GM13977 (cell line): ENCODE measurements around the gene PLPP6.

Experiments used
- DNase-seq: peaks from one replicate; pipeline ENCODE4 v3.0.0; 2012; ENCODE audit warnings: low spot score
- in situ Hi-C: fragments of 300-500 bp; cut with MboI; formaldehyde crosslinking; loops from one replicate; pipeline ENCODE4 v1.12.0; 2022; ENCODE audit warnings: low sequenced_read_pairs, low pct_unique_long_range_greater_than_20kb, mixed read lengths, inconsistent platforms; ENCODE audit not compliant: unreplicated experiment
- TF ChIP-seq, protein P1 (sequence below): IDR thresholded peaks from 2 replicates; pipeline ENCODE4 v1.5.1; 2012; ENCODE audit warnings: mild to moderate bottlenecking, control low read depth; ENCODE audit not compliant: insufficient read depth; ENCODE audit errors: extremely low read depth, missing control alignments

The PLPP6 gene

DNA sequence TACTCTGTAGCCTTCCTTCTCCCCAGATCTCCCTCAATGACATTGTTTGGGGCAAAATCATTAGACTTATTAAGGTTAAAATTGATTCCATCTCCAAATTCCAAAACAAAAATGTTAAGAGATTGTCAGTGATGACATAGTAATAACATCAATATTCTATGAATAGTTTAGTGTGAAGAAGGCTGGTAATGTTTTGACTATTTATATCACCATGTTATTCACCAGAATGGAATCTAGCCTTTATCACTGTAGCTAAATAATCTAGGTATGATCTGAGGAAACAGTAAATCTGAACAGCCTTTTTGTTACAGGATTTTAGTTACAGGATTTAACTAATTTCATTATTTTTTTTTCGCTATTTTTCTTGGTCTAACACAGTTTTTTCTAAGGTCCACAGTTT, 929 bp upstream of the PLPP6 start:
- DNase-seq, result no peak
- TF ChIP-seq, protein P1, sequence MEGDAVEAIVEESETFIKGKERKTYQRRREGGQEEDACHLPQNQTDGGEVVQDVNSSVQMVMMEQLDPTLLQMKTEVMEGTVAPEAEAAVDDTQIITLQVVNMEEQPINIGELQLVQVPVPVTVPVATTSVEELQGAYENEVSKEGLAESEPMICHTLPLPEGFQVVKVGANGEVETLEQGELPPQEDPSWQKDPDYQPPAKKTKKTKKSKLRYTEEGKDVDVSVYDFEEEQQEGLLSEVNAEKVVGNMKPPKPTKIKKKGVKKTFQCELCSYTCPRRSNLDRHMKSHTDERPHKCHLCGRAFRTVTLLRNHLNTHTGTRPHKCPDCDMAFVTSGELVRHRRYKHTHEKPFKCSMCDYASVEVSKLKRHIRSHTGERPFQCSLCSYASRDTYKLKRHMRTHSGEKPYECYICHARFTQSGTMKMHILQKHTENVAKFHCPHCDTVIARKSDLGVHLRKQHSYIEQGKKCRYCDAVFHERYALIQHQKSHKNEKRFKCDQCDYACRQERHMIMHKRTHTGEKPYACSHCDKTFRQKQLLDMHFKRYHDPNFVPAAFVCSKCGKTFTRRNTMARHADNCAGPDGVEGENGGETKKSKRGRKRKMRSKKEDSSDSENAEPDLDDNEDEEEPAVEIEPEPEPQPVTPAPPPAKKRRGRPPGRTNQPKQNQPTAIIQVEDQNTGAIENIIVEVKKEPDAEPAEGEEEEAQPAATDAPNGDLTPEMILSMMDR, result no peak
- in situ Hi-C loops, result no loop called here

DNA sequence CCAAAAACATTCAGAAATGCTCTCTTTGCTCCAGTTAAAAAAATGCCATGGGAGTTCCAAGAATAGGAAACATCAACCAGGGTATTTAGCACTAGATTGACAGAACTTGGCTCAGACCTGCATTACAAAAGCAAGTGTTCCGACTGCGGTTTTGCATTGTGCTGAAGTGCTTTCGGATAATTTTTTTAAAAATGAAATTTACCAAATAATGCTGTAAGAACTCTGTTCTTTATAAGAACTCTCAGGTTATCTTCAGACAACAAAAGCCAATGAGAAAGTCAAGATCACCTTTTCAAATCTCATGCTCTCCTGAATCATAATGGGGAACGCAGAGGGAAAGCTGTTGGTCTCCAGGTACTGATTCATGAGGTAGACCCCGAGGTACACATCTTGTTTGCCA, 483 bp upstream of the PLPP6 start:
- in situ Hi-C loops, result no loop called here
- DNase-seq, result no peak
- TF ChIP-seq, protein P1, result no peak

DNA sequence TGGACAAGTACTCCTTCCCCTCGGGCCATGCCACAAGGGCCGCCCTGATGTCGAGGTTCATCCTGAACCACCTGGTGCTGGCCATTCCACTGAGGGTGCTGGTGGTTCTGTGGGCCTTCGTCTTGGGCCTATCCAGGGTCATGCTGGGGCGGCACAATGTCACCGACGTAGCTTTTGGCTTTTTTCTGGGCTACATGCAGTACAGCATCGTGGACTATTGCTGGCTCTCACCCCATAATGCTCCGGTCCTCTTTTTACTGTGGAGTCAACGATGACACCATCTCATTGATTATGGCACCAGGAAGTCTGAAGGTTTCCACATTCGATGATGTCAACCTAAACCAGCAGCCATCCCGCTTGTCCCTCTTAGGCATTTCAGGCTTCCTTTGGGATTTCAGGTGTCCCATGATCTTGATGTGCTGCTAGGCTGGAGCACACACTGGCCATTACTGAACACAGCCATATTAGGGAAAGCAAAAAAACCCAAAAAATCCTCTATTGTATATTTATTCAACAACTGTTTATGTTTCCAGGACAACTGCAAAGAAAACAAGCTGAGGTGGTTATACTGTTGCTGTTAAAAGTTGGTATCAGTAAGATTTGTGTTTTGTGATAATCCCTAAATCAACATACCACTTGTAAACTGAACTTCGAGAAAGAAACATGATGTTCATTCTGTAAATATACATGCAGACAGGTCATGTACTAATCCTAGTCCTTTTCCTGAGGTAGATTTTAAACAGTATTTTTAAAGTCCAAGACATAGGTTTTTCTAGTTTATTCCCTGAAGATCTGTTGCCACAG, 1.1 kb downstream of the PLPP6 start:
- TF ChIP-seq, protein P1, result no peak
- DNase-seq, result peak; percentile 27
- in situ Hi-C loops, result no loop called here

DNA sequence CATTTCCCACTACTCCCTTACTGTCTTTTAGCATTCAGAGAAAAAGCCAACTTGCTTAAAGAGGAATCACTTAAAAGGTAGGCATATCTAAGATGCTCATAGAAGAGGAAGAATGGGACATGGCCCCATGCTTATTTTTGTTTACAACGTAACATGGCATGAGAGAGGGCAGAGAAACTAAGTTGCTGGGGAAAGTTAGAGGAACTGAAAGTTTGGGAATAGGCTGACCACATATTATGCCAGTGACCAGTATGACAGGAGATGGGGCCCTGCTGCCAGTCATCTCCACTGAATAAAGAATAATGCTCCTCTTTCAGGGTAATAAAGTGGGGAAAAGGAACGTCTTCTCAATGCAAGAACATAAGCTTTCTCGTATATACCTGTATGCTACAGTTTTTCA, 1.9 kb downstream of the PLPP6 start:
- DNase-seq, result no peak
- in situ Hi-C loops, result no loop called here
- TF ChIP-seq, protein P1, result no peak

DNA sequence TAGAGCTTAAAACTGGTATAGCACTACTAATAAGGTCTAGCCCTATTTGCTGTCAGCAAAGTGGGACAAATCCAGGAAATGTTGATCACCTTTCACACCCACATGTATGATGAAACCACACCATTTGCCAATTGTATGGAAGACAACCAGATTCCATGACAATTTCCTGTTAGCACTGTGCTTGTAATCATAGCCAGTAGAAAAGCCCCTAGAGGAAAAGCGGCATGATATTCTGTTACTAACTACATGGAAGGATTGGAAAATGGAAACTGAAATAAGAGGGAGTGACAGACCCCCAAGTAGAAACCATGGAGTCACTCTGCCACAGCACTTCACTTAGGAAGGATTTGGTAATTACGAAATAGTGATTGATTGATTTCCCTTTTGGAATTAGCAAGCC, 3.3 kb downstream of the PLPP6 start:
- TF ChIP-seq, protein P1, result no peak
- in situ Hi-C loops, result no loop called here
- DNase-seq, result no peak

DNA sequence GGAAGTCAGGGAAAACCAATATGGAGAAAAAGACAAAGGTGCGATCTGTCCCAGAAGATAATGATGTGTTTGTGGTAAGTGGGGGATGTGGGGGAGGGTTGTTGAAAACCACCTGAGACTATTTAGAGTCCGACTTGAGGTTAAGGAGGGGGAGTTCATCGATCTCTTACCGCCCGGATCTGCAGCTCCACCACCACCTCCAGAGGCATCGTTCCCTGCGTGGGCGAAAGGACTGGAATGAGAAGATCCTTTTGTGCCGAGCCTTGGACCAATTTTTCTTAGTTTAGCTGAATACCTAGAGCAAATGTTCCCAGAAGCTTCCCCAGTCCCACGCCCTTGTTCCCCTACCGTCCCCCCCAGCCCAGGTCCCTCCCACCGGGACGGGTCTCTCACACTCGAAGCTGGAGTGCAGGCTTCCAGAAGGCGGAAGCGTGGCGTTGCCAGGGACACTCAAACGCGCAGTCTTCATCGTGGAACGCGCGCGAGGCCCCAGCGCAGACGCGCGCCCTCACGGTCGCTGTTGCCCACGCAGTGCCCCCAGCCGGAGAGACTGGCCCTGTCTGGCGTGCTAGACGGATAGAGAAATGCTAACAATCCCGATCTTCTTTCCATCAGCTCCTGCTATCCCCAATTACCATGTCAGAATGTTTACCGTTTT, 4.1 kb downstream of the PLPP6 start, which contains the start of gene SPATA6L:
TSS of gene SPATA6L (minus strand) at position 439 of the 658 bp plus-strand sequence. CDS start at position 209, 230 bp downstream.
- peak; percentile 59 for DNase-seq
- in situ Hi-C loops, result no loop called here
- TF ChIP-seq, protein P1, result peak; percentile 22
